ENCODE data around the gene PRAMEF11.
"Not testable (repeated sequence)": the region's sequence is repeated elsewhere in the genome, so short reads cannot be mapped to it uniquely, and the experiment has no call there.

The PRAMEF11 gene

GRCh38 chr1:12831310-12831709 is at the start of gene PRAMEF11:
TSS of gene PRAMEF11 (minus strand) at chr1:12831410. CDS start at chr1:12828789, 2,621 bp downstream.
- not testable (repeated sequence) for DNase-seq

GRCh38 chr1:12878453-12878852 is 47.2 kb upstream of the PRAMEF11 start:
- DNase-seq = not testable (repeated sequence)

GRCh38 chr1:12863131-12863880 is 32.1 kb upstream of the PRAMEF11 start:
- DNase-seq = not testable (repeated sequence)

- not testable (repeated sequence) for DNase-seq
Measured at GRCh38 chr1:12856786-12857185, 25.6 kb upstream of the PRAMEF11 start, which contains the start of gene PRAMEF2. TSS of gene PRAMEF2 (plus strand) at chr1:12857086. CDS start at chr1:12859010, 1,924 bp downstream.

GRCh38 chr1:12851779-12852178 is 20.6 kb upstream of the PRAMEF11 start:
- DNase-seq = no peak

GRCh38 chr1:12848620-12849019 is 17.4 kb upstream of the PRAMEF11 start, which contains the start of gene HNRNPCL1:
TSS of gene HNRNPCL1 (minus strand) at chr1:12848720. CDS start at chr1:12848289, 431 bp downstream.
- DNase-seq = not testable (repeated sequence)

- not testable (repeated sequence) for DNase-seq
Measured at GRCh38 chr1:12833251-12833650, 2.0 kb upstream of the PRAMEF11 start.

- DNase-seq = not testable (repeated sequence)
Measured at GRCh38 chr1:12819061-12819460, 12.1 kb downstream of the PRAMEF11 start.

- DNase-seq = no peak
Measured at GRCh38 chr1:12811409-12811784, 19.8 kb downstream of the PRAMEF11 start.

- DNase-seq = no peak
Measured at GRCh38 chr1:12810691-12811408, 20.4 kb downstream of the PRAMEF11 start.

GRCh38 chr1:12809933-12810332 is 21.3 kb downstream of the PRAMEF11 start:
- DNase-seq = no peak

GRCh38 chr1:12799730-12800129 is 31.5 kb downstream of the PRAMEF11 start:
- no peak for DNase-seq

GRCh38 chr1:12798911-12799310 is 32.3 kb downstream of the PRAMEF11 start:
- DNase-seq = no peak

- DNase-seq = not testable (repeated sequence)
Measured at GRCh38 chr1:12791097-12791496, 40.1 kb downstream of the PRAMEF11 start, which contains the start of gene PRAMEF1. TSS of gene PRAMEF1 (plus strand) at chr1:12791397. CDS start at chr1:12793228, 1,831 bp downstream.

GRCh38 chr1:12784729-12785128 is 46.5 kb downstream of the PRAMEF11 start:
- DNase-seq = not testable (repeated sequence)

- DNase-seq = not testable (repeated sequence)
Measured at GRCh38 chr1:12783783-12784182, 47.4 kb downstream of the PRAMEF11 start.

GRCh38 chr1:12781488-12781887 is 49.7 kb downstream of the PRAMEF11 start:
- not testable (repeated sequence) for DNase-seq

GRCh38 chr1:12778907-12779306 is 52.3 kb downstream of the PRAMEF11 start:
- DNase-seq = no peak

GRCh38 chr1:12778061-12778460 is 53.1 kb downstream of the PRAMEF11 start:
- DNase-seq = no peak

GRCh38 chr1:12776801-12777557 is 54.2 kb downstream of the PRAMEF11 start:
- no peak for DNase-seq

- DNase-seq = no peak
Measured at GRCh38 chr1:12775443-12775842, 55.8 kb downstream of the PRAMEF11 start.

- no peak for DNase-seq
Measured at GRCh38 chr1:12774801-12775345, 56.3 kb downstream of the PRAMEF11 start.
